COLO668 (cell line): ENCODE results near the gene RIOK2.
A peak's percentile ranks its signal among the peaks of the same experiment; 100 is the strongest.
"Not testable (repeated sequence)": the region's sequence is repeated elsewhere in the genome, so short reads cannot be mapped to it uniquely, and the experiment has no call there.

Experiments used
- DNase-seq: peaks from one replicate; lab custom pipeline; 2025; ENCODE audit not compliant: unreplicated experiment; lab: John Stamatoyannopoulos, UW

RIOK2 gene

GRCh38 chr5:97183100-97183929 is at the start of gene RIOK2:
TSS of gene RIOK2 (minus strand) at chr5:97183247. CDS start at chr5:97183191, 56 bp downstream.
- DNase-seq: peak; percentile 93

GRCh38 chr5:97231025-97231636 is 48.1 kb upstream of the RIOK2 start:
- DNase-seq: peak; percentile 4

GRCh38 chr5:97229688-97230285 is 46.7 kb upstream of the RIOK2 start:
- no peak for DNase-seq

GRCh38 chr5:97229196-97229595 is 46.1 kb upstream of the RIOK2 start:
- DNase-seq: no peak

- no peak for DNase-seq
These were observed 42.2 kb upstream of the RIOK2 start for GRCh38 chr5:97225222-97225621.

- DNase-seq: no peak
These were observed 41.2 kb upstream of the RIOK2 start for GRCh38 chr5:97224112-97224750.

- DNase-seq: no peak
These were observed 40.5 kb upstream of the RIOK2 start for GRCh38 chr5:97223596-97223995.

- no peak for DNase-seq
These were observed 26.3 kb upstream of the RIOK2 start for GRCh38 chr5:97209343-97209742.

GRCh38 chr5:97208714-97209113 is 25.7 kb upstream of the RIOK2 start:
- no peak for DNase-seq

- no peak for DNase-seq
These were observed 25.2 kb upstream of the RIOK2 start for GRCh38 chr5:97208184-97208713.

- no peak for DNase-seq
These were observed 11.3 kb upstream of the RIOK2 start for GRCh38 chr5:97194366-97194765.

GRCh38 chr5:97193355-97193688 is 10.3 kb upstream of the RIOK2 start:
- DNase-seq: no peak

GRCh38 chr5:97192580-97193354 is 9.7 kb upstream of the RIOK2 start:
- DNase-seq: peak; percentile 58

- DNase-seq: no peak
These were observed 8.8 kb upstream of the RIOK2 start for GRCh38 chr5:97191893-97192292.

GRCh38 chr5:97189523-97189922 is 6.5 kb upstream of the RIOK2 start:
- DNase-seq: not testable (repeated sequence)

GRCh38 chr5:97183930-97184213 is 825 bp upstream of the RIOK2 start:
- no peak for DNase-seq

GRCh38 chr5:97182571-97183099 is 412 bp downstream of the RIOK2 start:
- DNase-seq: no peak

- no peak for DNase-seq
These were observed 1.0 kb downstream of the RIOK2 start for GRCh38 chr5:97181856-97182545.

- not testable (repeated sequence) for DNase-seq
These were observed 3.6 kb downstream of the RIOK2 start for GRCh38 chr5:97179457-97179856.

- no peak for DNase-seq
These were observed 10.8 kb downstream of the RIOK2 start for GRCh38 chr5:97172227-97172626.
